Colon (tissue), 2 donors: ENCODE data around the gene TREM2.
"Not testable (repeated sequence)": the region's sequence is repeated elsewhere in the genome, so short reads cannot be mapped to it uniquely, and the experiment has no call there.

Experiments used
- FAIRE-seq: peaks from 2 replicates; lab custom pipeline; 2012; peaks lifted over from hg19 to GRCh38; lab: Jason Lieb, UNC
- donor health status: control.
- donor health status: control.

Gene TREM2

GRCh38 chr6:41162687-41163418, at the start of gene TREM2:
TREM2 (minus strand) TSS chr6:41163116; CDS start chr6:41163082, 34 bp downstream.
- FAIRE-seq = no peak

- FAIRE-seq = no peak
These were observed 46.8 kb upstream of the TREM2 start for GRCh38 chr6:41209547-41210320.

- FAIRE-seq = no peak
These were observed 45.7 kb upstream of the TREM2 start for GRCh38 chr6:41208439-41209106.

GRCh38 chr6:41204156-41204555, 41.2 kb upstream of the TREM2 start:
- no peak for FAIRE-seq

GRCh38 chr6:41201764-41202173, 38.9 kb upstream of the TREM2 start:
- FAIRE-seq = no peak

GRCh38 chr6:41200901-41201763, 38.2 kb upstream of the TREM2 start, which contains the start of gene TREML2:
TREML2 (minus strand) TSS chr6:41201149; CDS start chr6:41201008, 141 bp downstream.
- no peak for FAIRE-seq

GRCh38 chr6:41200296-41200900, 37.5 kb upstream of the TREM2 start:
- FAIRE-seq = no peak

GRCh38 chr6:41199552-41200246, 36.8 kb upstream of the TREM2 start:
- FAIRE-seq = no peak

GRCh38 chr6:41197234-41197633, 34.3 kb upstream of the TREM2 start:
- FAIRE-seq = no peak

GRCh38 chr6:41194386-41194785, 31.5 kb upstream of the TREM2 start:
- FAIRE-seq = no peak

GRCh38 chr6:41193884-41194283, 31.0 kb upstream of the TREM2 start:
- FAIRE-seq = no peak

- FAIRE-seq = no peak
These were observed 30.3 kb upstream of the TREM2 start for GRCh38 chr6:41193171-41193734.

- FAIRE-seq = no peak
These were observed 28.7 kb upstream of the TREM2 start for GRCh38 chr6:41191569-41191968.

GRCh38 chr6:41190791-41191190, 27.9 kb upstream of the TREM2 start:
- no peak for FAIRE-seq

GRCh38 chr6:41189967-41190366, 27.1 kb upstream of the TREM2 start:
- no peak for FAIRE-seq

GRCh38 chr6:41189046-41189445, 26.1 kb upstream of the TREM2 start:
- not testable (repeated sequence) for FAIRE-seq

- no peak for FAIRE-seq
These were observed 25.3 kb upstream of the TREM2 start for GRCh38 chr6:41187924-41188886.

GRCh38 chr6:41186031-41186562, 23.2 kb upstream of the TREM2 start:
- FAIRE-seq = no peak

- no peak for FAIRE-seq
These were observed 21.8 kb upstream of the TREM2 start for GRCh38 chr6:41184761-41185160.
